TTC549 (cell line): ENCODE results near the gene ELMO1.

Experiments used
- FAIRE-seq: peaks from 2 replicates; lab custom pipeline; 2012; peaks lifted over from hg19 to GRCh38; lab: Jason Lieb, UNC

The ELMO1 gene

DNA sequence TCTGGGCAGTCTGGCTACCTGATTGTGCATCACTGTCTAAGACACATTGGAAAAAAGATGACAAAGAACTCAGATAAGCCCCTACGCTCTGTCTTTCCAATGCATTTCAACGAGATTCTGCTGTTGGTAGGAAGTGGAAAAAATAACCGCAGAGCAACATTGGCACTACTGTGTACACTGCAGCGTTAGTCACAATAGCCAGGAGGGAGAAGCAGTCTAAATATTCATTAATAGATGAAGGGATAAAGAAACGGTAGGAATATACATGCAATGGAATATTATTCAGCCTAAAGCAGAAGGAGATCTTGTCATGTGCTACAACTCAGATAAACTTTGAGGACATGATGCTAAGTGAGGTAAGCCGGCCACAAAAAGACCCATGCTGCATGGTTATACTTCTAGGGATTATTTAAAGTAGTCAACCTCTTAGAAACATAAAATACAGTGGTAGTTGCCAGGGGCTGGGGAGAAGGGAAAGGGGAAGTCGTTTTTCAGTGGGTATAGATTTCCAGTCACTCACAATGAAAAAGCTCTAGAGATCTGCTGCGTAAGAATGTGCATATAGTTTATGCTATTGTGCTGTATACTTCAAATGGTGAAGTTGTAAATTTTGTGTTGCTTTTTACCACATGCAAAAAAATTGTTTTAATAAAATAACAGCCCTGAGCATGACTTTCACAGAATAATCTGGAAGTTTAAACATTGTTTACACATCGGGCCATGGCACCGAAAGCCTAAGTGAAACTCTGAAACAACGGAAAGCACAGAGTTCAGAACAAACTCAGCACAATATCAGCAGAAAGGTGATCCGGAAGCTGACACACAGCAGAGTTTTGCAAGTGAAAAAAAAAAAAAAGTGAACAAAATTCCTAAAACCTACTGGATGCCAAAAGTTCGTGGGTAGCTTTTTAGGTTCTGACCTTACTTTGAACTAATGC, 40.1 kb downstream of the ELMO1 start:
- FAIRE-seq: no peak

GRCh38 chr7:37405603-37406122, 43.0 kb downstream of the ELMO1 start:
- FAIRE-seq: no peak

DNA sequence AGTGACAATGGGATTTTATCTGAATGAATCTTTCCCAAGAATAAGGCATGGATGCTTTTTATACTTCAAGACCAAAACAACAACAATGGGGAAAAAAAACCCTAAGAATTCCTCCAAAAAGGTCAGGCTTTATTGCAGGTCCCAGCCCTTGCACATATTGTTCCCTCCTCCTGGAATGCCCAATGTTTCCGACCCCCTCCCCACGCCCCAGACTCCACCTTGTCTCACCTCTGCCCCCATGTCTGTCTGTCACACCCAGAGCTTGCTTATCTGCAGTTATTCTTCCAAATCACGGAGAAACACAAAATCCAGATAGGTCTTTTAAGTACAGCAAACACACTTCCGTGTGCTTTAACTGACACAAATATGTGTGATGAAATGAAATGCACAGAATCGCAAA, 43.5 kb downstream of the ELMO1 start:
- FAIRE-seq: no peak

DNA sequence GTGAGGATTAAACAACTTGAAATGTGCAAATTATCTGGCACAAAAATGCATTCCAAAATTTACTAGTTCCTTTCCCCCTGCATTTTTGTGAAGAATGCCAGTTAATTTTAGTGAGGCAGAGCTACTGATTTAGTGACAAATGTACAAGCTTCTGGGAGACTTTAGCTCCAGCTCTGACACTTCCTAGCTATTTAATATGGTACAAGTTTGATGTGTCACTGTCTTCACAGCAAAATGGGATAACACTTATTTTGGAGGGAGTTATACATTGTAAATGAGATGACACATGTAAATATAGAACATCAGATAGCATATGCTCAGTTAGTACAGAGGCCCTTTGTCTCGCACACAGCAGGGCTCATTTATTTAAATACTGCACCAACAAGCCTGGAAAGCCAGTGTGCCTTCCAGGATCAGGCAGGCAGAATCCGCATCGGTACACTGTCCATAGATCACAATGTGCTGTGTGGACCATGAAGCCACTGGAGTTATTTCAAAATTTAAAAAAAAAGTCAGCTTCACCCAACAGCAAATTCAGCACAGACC, 48.7 kb downstream of the ELMO1 start:
- FAIRE-seq: no peak

GRCh38 chr7:37398403-37398802, 50.3 kb downstream of the ELMO1 start:
- FAIRE-seq: no peak

- no peak for FAIRE-seq
Observed at GRCh38 chr7:37395618-37396259, 52.9 kb downstream of the ELMO1 start.

- FAIRE-seq: no peak
Observed at GRCh38 chr7:37394158-37394557, 54.5 kb downstream of the ELMO1 start.

- no peak for FAIRE-seq
Observed at GRCh38 chr7:37393476-37393875, 55.2 kb downstream of the ELMO1 start.

DNA sequence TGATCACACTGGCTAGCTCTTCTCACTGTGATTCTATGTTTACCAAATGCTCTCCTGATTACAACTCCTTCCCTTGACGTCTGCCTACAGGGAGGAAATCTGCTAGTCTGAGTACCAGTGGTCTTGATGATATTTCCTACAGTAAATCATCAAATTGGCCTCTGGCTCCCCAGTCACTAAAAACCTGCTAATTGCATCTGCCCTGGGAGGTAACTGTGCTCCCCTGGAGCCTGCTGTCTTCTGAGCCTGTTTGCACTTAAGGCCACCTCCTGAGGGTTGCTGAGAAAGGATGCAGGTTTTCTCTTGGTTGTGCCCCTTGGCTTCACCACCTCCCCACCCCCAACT, 56.0 kb downstream of the ELMO1 start:
- FAIRE-seq: no peak

- FAIRE-seq: no peak
Observed at GRCh38 chr7:37391791-37392672, 56.6 kb downstream of the ELMO1 start.

GRCh38 chr7:37390114-37390513, 58.5 kb downstream of the ELMO1 start:
- FAIRE-seq: no peak

DNA sequence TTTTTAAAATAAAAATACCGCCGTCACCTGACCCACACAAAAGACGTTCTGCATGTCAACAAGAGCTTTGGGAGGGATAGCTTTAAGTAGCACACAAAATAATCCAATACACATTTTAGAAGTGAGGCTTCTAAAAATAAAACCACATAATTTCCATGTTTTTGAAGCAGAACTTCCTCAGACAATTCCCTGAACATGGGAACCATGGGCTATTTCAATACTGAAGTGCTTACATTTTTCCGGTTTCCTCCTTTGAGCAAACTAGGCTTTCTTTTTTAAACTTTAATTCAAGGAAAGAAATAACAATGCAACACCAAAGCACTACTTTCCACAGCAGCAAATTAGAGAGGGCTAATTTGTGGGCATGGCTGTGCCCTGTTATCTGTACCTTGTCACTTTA, 59.9 kb downstream of the ELMO1 start:
- FAIRE-seq: no peak

- no peak for FAIRE-seq
Observed at GRCh38 chr7:37385787-37386186, 62.9 kb downstream of the ELMO1 start.

GRCh38 chr7:37382546-37383088, 66.0 kb downstream of the ELMO1 start:
- FAIRE-seq: no peak

GRCh38 chr7:37380831-37381230, 67.8 kb downstream of the ELMO1 start:
- no peak for FAIRE-seq

DNA sequence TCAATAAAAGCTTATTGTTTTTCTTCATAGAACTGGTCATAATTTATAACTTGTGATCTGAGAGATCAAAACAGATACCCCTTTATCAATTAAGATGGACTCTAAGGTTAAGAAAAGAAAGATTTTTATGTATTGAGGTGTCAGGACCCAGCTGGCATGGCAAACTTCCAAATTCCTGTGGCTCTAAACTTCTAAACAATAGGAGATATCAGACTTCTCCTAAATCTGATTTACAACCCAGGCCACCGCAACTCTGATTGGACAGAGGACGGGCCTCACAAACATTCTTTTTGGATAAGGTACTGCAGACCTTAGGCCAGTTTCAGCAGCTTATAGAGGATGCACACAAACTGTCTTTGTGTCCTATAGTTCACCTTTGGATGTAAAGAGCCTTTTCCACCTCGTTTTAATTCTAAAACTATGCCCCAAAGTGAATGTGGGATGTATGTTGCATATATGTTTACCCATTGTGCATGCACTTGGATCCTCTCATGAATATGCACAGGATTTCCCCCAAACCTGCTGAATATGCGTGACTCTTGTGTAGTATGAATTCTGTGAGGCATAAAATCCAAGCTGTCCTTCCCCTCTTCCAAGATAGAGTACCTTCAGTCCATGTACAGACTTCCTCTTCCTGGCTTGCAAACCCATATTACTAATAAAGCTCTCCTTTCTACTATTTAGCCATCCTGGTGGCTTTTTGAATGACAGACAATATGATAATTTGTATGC, 69.0 kb downstream of the ELMO1 start:
- no peak for FAIRE-seq

DNA sequence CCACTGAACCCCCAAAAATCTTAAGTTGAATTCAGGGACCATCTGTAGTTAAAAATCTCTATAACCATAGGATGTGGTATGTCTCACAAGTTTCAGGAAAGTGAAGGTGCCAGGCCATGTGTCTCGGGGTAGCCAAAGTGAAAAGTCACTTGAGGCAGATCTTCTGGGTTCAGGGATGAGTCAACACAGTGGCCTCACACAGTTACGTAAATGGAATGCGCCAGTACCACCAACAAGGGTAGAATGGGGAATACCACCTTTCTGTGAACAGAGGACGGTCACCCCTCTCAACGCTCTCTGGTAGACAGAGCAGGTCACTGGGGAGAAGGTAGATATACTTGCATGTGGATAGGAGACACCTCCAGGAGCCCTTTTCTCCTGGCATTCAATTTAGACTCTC, 71.4 kb downstream of the ELMO1 start:
- FAIRE-seq: no peak

DNA sequence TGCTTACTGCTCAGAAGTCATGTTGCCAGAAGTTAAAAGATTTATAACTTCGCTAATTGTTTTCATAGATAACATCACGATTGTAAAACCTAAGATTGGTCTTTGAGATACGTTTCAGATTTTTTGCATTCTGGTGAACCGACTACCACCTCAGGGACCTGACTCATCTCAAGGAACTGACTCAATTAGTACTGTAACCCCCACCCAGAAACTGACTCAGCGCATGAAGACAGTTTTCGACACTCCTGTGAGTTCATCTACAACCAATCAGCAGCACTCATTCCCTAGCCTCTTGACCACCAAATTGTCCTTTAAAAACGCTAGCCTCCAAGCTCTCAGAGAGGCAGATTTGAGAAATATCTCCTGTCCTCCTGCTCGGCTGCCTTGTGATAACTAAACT, 72.3 kb downstream of the ELMO1 start:
- FAIRE-seq: no peak

DNA sequence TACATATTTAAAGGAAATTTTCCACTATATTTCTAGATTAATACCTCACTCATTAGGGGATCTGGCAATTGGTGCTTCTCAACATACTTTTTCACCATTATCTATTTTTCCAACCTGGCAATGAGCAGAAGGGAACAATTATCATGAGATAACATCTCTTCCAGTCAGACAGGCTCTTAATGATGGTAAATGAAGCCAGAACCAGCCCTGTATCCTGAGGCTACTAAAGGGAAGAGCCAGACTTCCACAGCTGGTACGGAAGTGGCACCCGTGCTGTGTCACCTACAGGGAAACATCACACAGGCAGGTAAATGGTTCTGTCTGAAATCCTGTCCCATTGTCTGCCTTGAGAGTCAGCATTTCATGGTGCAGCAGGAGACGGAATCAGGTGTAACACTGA, 75.9 kb downstream of the ELMO1 start:
- no peak for FAIRE-seq

- FAIRE-seq: no peak
Observed at GRCh38 chr7:37371755-37372154, 76.9 kb downstream of the ELMO1 start.

DNA sequence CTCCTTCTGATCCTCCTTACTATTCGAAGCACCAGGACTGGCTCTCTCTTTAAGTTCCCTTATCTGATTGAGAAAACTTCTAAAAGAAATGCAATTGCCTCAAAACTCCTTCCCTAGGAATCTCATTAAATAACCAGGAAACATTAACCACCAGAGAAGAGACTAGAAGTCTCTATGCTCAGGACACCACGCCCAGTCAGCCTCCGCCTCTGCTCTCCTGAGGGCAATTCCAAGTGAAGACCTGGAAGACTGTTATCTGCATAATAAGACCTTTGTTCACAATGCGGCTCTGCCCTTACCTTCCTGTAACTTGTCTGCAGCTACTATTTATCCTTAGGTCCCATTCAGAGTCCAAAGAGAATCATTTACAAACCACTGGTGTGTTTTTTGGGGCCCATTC, 78.8 kb downstream of the ELMO1 start:
- FAIRE-seq: no peak
